ENCODE data around the gene EEF1AKMT3. TPM values are rescaled to one million over a fixed set of nuclear protein-coding genes. Genes with fewer than 3 reads are reported as not detected.
"Not testable (repeated sequence)": the region's sequence is repeated elsewhere in the genome, so short reads cannot be mapped to it uniquely, and the experiment has no call there.

EEF1AKMT3 gene
- total RNA-seq, 2 donors from 2014 or later = 2.0 to 3.2 TPM

GRCh38 chr12:57771236-57771872, 1.1 kb upstream of the EEF1AKMT3 start:
- peaks cover 4 to 6% of the 10 kb centered on the region in 2 donors for H3K27me3 Mint-ChIP-seq
- ATAC-seq (peak; percentile 83 to 84), DNase-seq (ENCODE audit: low spot score) (peak; percentile 87)
- peak overlapping the region; percentile 96 to 98 for H3K27ac Mint-ChIP-seq
- no peaks in the 10 kb centered on the region for H3K9me3 Mint-ChIP-seq
- H3K4me3 Mint-ChIP-seq = peak overlapping the region; percentile 100
- no peaks in the 10 kb centered on the region for H3K36me3 Mint-ChIP-seq
- H3K4me1 Mint-ChIP-seq (ENCODE audit: low read depth in 2 of 2) = peaks cover 42 to 46% of the 10 kb centered on the region in 2 donors

- H3K27me3 Mint-ChIP-seq = no peaks in the 10 kb centered on the region
- DNase-seq (ENCODE audit: low spot score) (peak; percentile 92), ATAC-seq (peak; percentile 93 to 94)
- no peaks in the 10 kb centered on the region for H3K36me3 Mint-ChIP-seq
- peaks cover 37 to 40% of the 10 kb centered on the region in 2 donors for H3K4me1 Mint-ChIP-seq (ENCODE audit: low read depth in 2 of 2)
- H3K9me3 Mint-ChIP-seq = no peaks in the 10 kb centered on the region
- peak within 1 kb of the TSS; percentile 96 to 98 for H3K27ac Mint-ChIP-seq
- peak within 1 kb of the TSS; percentile 100 for H3K4me3 Mint-ChIP-seq
Measured at GRCh38 chr12:57771873-57772428, 463 bp upstream of the EEF1AKMT3 start, which contains the start of gene METTL1. Gene METTL1 (minus strand): TSS chr12:57772105. CDS start chr12:57772083, 22 bp downstream.

DNA sequence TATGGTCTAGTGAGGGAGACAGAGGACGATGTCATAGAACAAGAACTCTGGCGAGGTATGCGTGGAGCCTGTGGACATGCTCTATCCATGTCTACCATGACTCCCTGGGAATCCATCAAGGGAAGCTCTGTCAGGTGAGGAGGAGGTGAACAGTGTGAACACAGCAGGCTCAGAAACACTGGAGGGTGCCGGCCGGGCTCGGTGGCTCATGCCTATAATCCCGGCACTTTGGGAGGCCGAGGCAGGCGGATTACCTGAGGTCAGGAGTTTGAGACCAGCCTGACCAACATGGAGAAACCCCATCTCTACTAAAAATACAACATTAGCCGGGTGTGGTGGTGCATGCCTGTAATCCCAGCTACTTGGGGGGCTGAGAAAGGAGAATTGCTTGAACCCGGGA, 2.2 kb downstream of the EEF1AKMT3 start:
- H3K9me3 Mint-ChIP-seq; DNase-seq (ENCODE audit: low spot score); H3K27ac Mint-ChIP-seq; H3K4me3 Mint-ChIP-seq; H3K36me3 Mint-ChIP-seq; ATAC-seq; H3K27me3 Mint-ChIP-seq: not testable (repeated sequence)
- H3K4me1 Mint-ChIP-seq (ENCODE audit: low read depth in 2 of 2) = peaks cover 35 to 37% of the 10 kb centered on the region in 2 donors

DNA sequence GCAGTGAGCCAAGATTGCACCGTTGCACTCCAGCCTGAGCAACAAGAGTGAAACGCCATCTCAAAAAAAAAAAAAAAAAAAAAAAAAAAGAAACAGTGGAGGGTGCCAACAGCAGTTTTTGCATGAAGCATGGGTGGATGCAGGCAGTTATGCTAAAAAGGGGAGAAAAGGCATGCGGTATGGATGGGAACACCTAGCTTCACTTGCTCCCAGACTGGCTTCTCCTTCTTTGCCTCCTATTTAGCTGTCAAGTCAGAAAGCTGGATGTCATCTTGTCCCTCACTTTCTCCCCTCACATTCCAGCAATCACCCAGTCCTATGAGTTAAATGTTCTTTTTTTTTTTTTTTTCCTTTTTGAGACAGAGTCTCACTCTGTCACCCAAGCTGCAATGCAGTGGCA, 2.6 kb downstream of the EEF1AKMT3 start:
- Mint-ChIP-seq H3K36me3 (no peaks in the 10 kb centered on the region), H3K4me3 (no peak overlapping the region), H3K4me1 (ENCODE audit: low read depth in 2 of 2) (peaks cover 33% of the 10 kb centered on the region in 2 donors), H3K27me3 (no peaks in the 10 kb centered on the region), H3K9me3 (no peaks in the 10 kb centered on the region), H3K27ac (no peak overlapping the region)
- DNase-seq (ENCODE audit: low spot score) (no peak), ATAC-seq (no peak)

- H3K9me3 Mint-ChIP-seq = no peaks in the 10 kb centered on the region
- H3K4me1 Mint-ChIP-seq (ENCODE audit: low read depth in 2 of 2) = peaks cover 26 to 34% of the 10 kb centered on the region in 2 donors
- no peak overlapping the region for H3K4me3 Mint-ChIP-seq
- DNase-seq (ENCODE audit: low spot score) = no peak
- no peak overlapping the region for H3K27ac Mint-ChIP-seq
- no peaks in the 10 kb centered on the region for H3K27me3 Mint-ChIP-seq
- ATAC-seq = no peak
- H3K36me3 Mint-ChIP-seq = no peaks in the 10 kb centered on the region
Measured at GRCh38 chr12:57775563-57776246, 3.3 kb downstream of the EEF1AKMT3 start.

- Mint-ChIP-seq H3K27ac (no peak overlapping the region), H3K36me3 (no peaks in the 10 kb centered on the region), H3K27me3 (no peaks in the 10 kb centered on the region), H3K9me3 (no peaks in the 10 kb centered on the region), H3K4me3 (no peak overlapping the region), H3K4me1 (ENCODE audit: low read depth in 2 of 2) (peaks cover 21 to 29% of the 10 kb centered on the region in 2 donors)
- DNase-seq (ENCODE audit: low spot score) (no peak), ATAC-seq (no peak)
Measured at GRCh38 chr12:57776247-57776587, 3.8 kb downstream of the EEF1AKMT3 start.

DNA sequence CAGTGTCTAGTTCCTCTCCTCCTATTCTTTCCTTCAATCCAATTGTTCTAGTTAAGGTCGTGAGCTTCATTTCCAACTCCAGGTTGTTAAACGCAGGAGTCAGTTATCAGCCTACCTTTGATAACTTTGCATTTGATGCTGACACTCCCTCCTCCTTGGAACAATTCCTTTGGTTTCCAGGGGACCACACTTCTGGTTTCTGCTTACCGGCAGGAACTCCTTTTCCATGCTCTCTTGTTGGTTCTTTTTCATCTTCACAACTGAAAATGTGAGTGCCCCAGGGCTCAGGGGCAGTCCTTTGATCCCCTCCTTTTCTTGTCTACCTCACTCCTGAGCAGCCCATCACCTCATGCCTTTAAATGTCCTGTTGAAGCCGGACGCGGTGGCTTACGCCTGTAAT, 5.0 kb downstream of the EEF1AKMT3 start:
- Mint-ChIP-seq H3K4me3 (no peak overlapping the region), H3K27me3 (no peaks in the 10 kb centered on the region), H3K27ac (peak overlapping the region in 1 of 2 donors; percentile 22), H3K36me3 (no peaks in the 10 kb centered on the region), H3K4me1 (ENCODE audit: low read depth in 2 of 2) (peaks cover 24 to 31% of the 10 kb centered on the region in 2 donors), H3K9me3 (no peaks in the 10 kb centered on the region)
- ATAC-seq (no peak), DNase-seq (ENCODE audit: low spot score) (no peak)

- Mint-ChIP-seq H3K4me1 (ENCODE audit: low read depth in 2 of 2) (peaks cover 27 to 34% of the 10 kb centered on the region in 2 donors), H3K27ac (no peak overlapping the region), H3K27me3 (no peaks in the 10 kb centered on the region), H3K9me3 (no peaks in the 10 kb centered on the region), H3K4me3 (no peak overlapping the region), H3K36me3 (peaks cover 2% of the 10 kb centered on the region)
- ATAC-seq (no peak), DNase-seq (ENCODE audit: low spot score) (no peak)
Measured at GRCh38 chr12:57777911-57778310, 5.5 kb downstream of the EEF1AKMT3 start.

GRCh38 chr12:57779736-57780135, 7.3 kb downstream of the EEF1AKMT3 start:
- H3K4me1 Mint-ChIP-seq (ENCODE audit: low read depth in 2 of 2) = peaks cover 33 to 41% of the 10 kb centered on the region in 2 donors
- H3K27ac Mint-ChIP-seq = peak overlapping the region in 1 of 2 donors; percentile 30
- ATAC-seq (no peak), DNase-seq (ENCODE audit: low spot score) (no peak)
- H3K4me3 Mint-ChIP-seq = no peak overlapping the region
- H3K9me3 Mint-ChIP-seq = no peaks in the 10 kb centered on the region
- H3K27me3 Mint-ChIP-seq = no peaks in the 10 kb centered on the region
- peaks cover 10% of the 10 kb centered on the region for H3K36me3 Mint-ChIP-seq

GRCh38 chr12:57780284-57780897, 8.0 kb downstream of the EEF1AKMT3 start:
- Mint-ChIP-seq H3K36me3 (peaks cover 10% of the 10 kb centered on the region), H3K4me3 (no peak overlapping the region), H3K27me3 (no peaks in the 10 kb centered on the region), H3K27ac (no peak overlapping the region), H3K9me3 (no peaks in the 10 kb centered on the region), H3K4me1 (ENCODE audit: low read depth in 2 of 2) (peaks cover 33 to 41% of the 10 kb centered on the region in 2 donors)
- no peak for ATAC-seq
- no peak for DNase-seq (ENCODE audit: low spot score)

- DNase-seq (ENCODE audit: low spot score) (no peak), ATAC-seq (no peak)
- Mint-ChIP-seq H3K4me3 (peak overlapping the region; percentile 98), H3K27me3 (no peaks in the 10 kb centered on the region), H3K36me3 (peaks cover 12% of the 10 kb centered on the region), H3K4me1 (ENCODE audit: low read depth in 2 of 2) (peaks cover 30 to 36% of the 10 kb centered on the region in 2 donors), H3K27ac (peak overlapping the region; percentile 81 to 94), H3K9me3 (no peaks in the 10 kb centered on the region)
Measured at GRCh38 chr12:57781244-57781643, 8.8 kb downstream of the EEF1AKMT3 start.

- Mint-ChIP-seq H3K4me1 (ENCODE audit: low read depth in 2 of 2) (peaks cover 34 to 35% of the 10 kb centered on the region in 2 donors), H3K27ac (peak overlapping the region; percentile 81 to 94), H3K36me3 (peaks cover 17% of the 10 kb centered on the region), H3K9me3 (no peaks in the 10 kb centered on the region), H3K27me3 (no peaks in the 10 kb centered on the region), H3K4me3 (peak overlapping the region; percentile 98)
- DNase-seq (ENCODE audit: low spot score) (no peak), ATAC-seq (no peak)
Measured at GRCh38 chr12:57781801-57782200, 9.4 kb downstream of the EEF1AKMT3 start.

- DNase-seq (ENCODE audit: low spot score) = no peak
- no peak for ATAC-seq
- Mint-ChIP-seq H3K27me3 (no peaks in the 10 kb centered on the region), H3K4me1 (ENCODE audit: low read depth in 2 of 2) (peaks cover 34 to 35% of the 10 kb centered on the region in 2 donors), H3K9me3 (no peaks in the 10 kb centered on the region), H3K4me3 (peak overlapping the region; percentile 98), H3K27ac (peak overlapping the region; percentile 81 to 94), H3K36me3 (peaks cover 17% of the 10 kb centered on the region)
Measured at GRCh38 chr12:57782243-57782607, 9.8 kb downstream of the EEF1AKMT3 start.
